ENCODE data around the gene ZMIZ1. TPM values are rescaled to one million over a fixed set of nuclear protein-coding genes. Genes with fewer than 3 reads are reported as not detected.

ZMIZ1 gene
- total and polyA plus RNA-seq, 2 donors (not counting 1 experiment from before 2014, with no cell fraction given), result 6.3 to 30.6 TPM

- H3K27me3 ChIP-seq (ENCODE audit: control insufficient read depth, insufficient read depth, low read length), result no peaks in the 10 kb centered on the region
- no peaks in the 10 kb centered on the region for H4K20me1 ChIP-seq (ENCODE audit: control insufficient read depth, extremely low read depth, insufficient read depth, low read length)
- H3K27ac ChIP-seq (ENCODE audit: insufficient read depth, low read length), result no peak overlapping the region
- no peaks in the 10 kb centered on the region for H3K9me3 ChIP-seq (ENCODE audit: control insufficient read depth, insufficient read depth, low read depth, low read length)
- no peak for DNase-seq (ENCODE audit: low read depth in 2 of 2)
- no peak overlapping the region for H3K4me2 ChIP-seq (ENCODE audit: extremely low read depth, insufficient read depth, low read length)
- no peak overlapping the region for H2AFZ ChIP-seq (ENCODE audit: low read length)
- H3K4me1 ChIP-seq (ENCODE audit: control insufficient read depth, extremely low read depth, insufficient read depth, low read length), result peaks cover 64% of the 10 kb centered on the region
- no peak overlapping the region for H3K9ac ChIP-seq (ENCODE audit: insufficient read depth, low read length)
- H3K79me2 ChIP-seq (ENCODE audit: control insufficient read depth, insufficient read depth, low read length), result peaks cover 45% of the 10 kb centered on the region
- TF ChIP-seq CTCF (conservative IDR thresholded peaks at IDR 0.05 in 1 of 2, IDR thresholded peaks at IDR 0.05 in 1 of 2; ENCODE audit: low read depth in 1 of 2, low read length in 2 of 2) (no peak), EZH2 (IDR thresholded peaks at IDR 0.05; ENCODE audit: low read length, missing control alignments) (no peak)
- peaks cover 12% of the 10 kb centered on the region for H3K36me3 ChIP-seq (ENCODE audit: control insufficient read depth, insufficient read depth, low read length)
- H3K4me3 ChIP-seq (replicated peaks in 1 of 4; ENCODE audit: control extremely low read depth in 1 of 4, insufficient read depth in 1 of 4, low read depth in 3 of 4, low read length in 4 of 4), result no peak overlapping the region
These were observed 201.2 kb downstream of the ZMIZ1 start for GRCh38 chr10:79269969-79270368.

GRCh38 chr10:79270466-79271246, 201.9 kb downstream of the ZMIZ1 start:
- Histone ChIP-seq H3K9ac (ENCODE audit: insufficient read depth, low read length) (no peak overlapping the region), H3K4me2 (ENCODE audit: extremely low read depth, insufficient read depth, low read length) (no peak overlapping the region), H3K79me2 (ENCODE audit: control insufficient read depth, insufficient read depth, low read length) (peaks cover 45% of the 10 kb centered on the region), H3K9me3 (ENCODE audit: control insufficient read depth, insufficient read depth, low read depth, low read length) (no peaks in the 10 kb centered on the region), H3K36me3 (ENCODE audit: control insufficient read depth, insufficient read depth, low read length) (peaks cover 12% of the 10 kb centered on the region), H3K4me1 (ENCODE audit: control insufficient read depth, extremely low read depth, insufficient read depth, low read length) (peaks cover 59% of the 10 kb centered on the region), H3K27ac (ENCODE audit: insufficient read depth, low read length) (no peak overlapping the region), H3K4me3 (replicated peaks in 1 of 4; ENCODE audit: control extremely low read depth in 1 of 4, insufficient read depth in 1 of 4, low read depth in 3 of 4, low read length in 4 of 4) (no peak overlapping the region), H2AFZ (ENCODE audit: low read length) (no peak overlapping the region), H3K27me3 (ENCODE audit: control insufficient read depth, insufficient read depth, low read length) (no peaks in the 10 kb centered on the region), H4K20me1 (ENCODE audit: control insufficient read depth, extremely low read depth, insufficient read depth, low read length) (no peaks in the 10 kb centered on the region)
- no peak for DNase-seq (ENCODE audit: low read depth in 2 of 2)
- TF ChIP-seq EZH2 (IDR thresholded peaks at IDR 0.05; ENCODE audit: low read length, missing control alignments) (no peak), CTCF (conservative IDR thresholded peaks at IDR 0.05 in 1 of 2, IDR thresholded peaks at IDR 0.05 in 1 of 2; ENCODE audit: low read depth in 1 of 2, low read length in 2 of 2) (no peak)

- H3K36me3 ChIP-seq (ENCODE audit: control insufficient read depth, insufficient read depth, low read length), result peaks cover 15% of the 10 kb centered on the region
- peaks cover 44% of the 10 kb centered on the region for H3K79me2 ChIP-seq (ENCODE audit: control insufficient read depth, insufficient read depth, low read length)
- peaks cover 44% of the 10 kb centered on the region for H3K4me1 ChIP-seq (ENCODE audit: control insufficient read depth, extremely low read depth, insufficient read depth, low read length)
These were observed 203.6 kb downstream of the ZMIZ1 start for GRCh38 chr10:79272353-79272752.

More at GRCh38 chr10:79272353-79272752, 203.6 kb downstream of the ZMIZ1 start:
- Histone ChIP-seq H4K20me1 (ENCODE audit: control insufficient read depth, extremely low read depth, insufficient read depth, low read length) (no peaks in the 10 kb centered on the region), H3K9me3 (ENCODE audit: control insufficient read depth, insufficient read depth, low read depth, low read length) (no peaks in the 10 kb centered on the region), H3K27ac (ENCODE audit: insufficient read depth, low read length) (no peak overlapping the region), H2AFZ (ENCODE audit: low read length) (no peak overlapping the region), H3K9ac (ENCODE audit: insufficient read depth, low read length) (no peak overlapping the region), H3K4me3 (replicated peaks in 1 of 4; ENCODE audit: control extremely low read depth in 1 of 4, insufficient read depth in 1 of 4, low read depth in 3 of 4, low read length in 4 of 4) (no peak overlapping the region), H3K4me2 (ENCODE audit: extremely low read depth, insufficient read depth, low read length) (no peak overlapping the region), H3K27me3 (ENCODE audit: control insufficient read depth, insufficient read depth, low read length) (no peaks in the 10 kb centered on the region)
- TF ChIP-seq CTCF (conservative IDR thresholded peaks at IDR 0.05 in 1 of 2, IDR thresholded peaks at IDR 0.05 in 1 of 2; ENCODE audit: low read depth in 1 of 2, low read length in 2 of 2) (no peak), EZH2 (IDR thresholded peaks at IDR 0.05; ENCODE audit: low read length, missing control alignments) (no peak)
- DNase-seq (ENCODE audit: low read depth in 2 of 2), result no peak

All from fibroblast of lung (primary cell).